ENCODE data around the gene CLBA1.

DNA sequence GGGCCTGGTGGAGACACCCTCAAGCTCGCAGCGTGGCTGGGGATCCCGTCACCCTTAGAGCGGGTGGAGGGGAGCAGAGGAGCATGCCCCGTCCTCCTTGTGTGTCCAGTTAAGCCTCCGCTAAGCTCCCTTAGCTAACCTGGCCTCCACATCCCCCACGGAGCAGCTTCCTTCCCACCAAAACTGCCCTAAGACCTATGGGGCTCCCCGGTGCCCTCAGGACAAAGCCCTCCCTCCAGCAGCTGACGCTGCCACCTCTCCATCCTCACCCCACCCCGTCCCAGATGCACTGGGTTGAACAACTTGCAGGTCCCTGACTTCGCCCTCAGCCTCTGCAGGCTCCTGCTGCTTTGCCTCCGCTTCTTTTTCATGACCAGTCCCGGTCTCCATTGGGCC, 11.4 kb upstream of the CLBA1 start:
- TF ChIP-seq CTCF (conservative IDR thresholded peaks at IDR 0.05; ENCODE audit: low read depth in 2 of 2) (no peak), REST (IDR thresholded peaks at IDR 0.05; ENCODE audit: unreplicated experiment) (no peak), POLR2AphosphoS5 (IDR thresholded peaks at IDR 0.05; ENCODE audit: low read depth) (no peak), EZH2 (IDR thresholded peaks at IDR 0.05; ENCODE audit: low read depth, unreplicated experiment) (no peak), EZH2phosphoT487 (IDR thresholded peaks at IDR 0.05; ENCODE audit: unreplicated experiment) (no peak), CREB1 (CRISPR knock-in tag; IDR thresholded peaks at IDR 0.05; ENCODE audit: low read depth) (no peak), JUNB (IDR thresholded peaks at IDR 0.05; ENCODE audit: unreplicated experiment) (no peak), ZNF462 (CRISPR knock-in tag; IDR thresholded peaks at IDR 0.05) (no peak), ZNF331 (CRISPR knock-in tag; IDR thresholded peaks at IDR 0.05; ENCODE audit: low read depth) (no peak), STAT1 (IDR thresholded peaks at IDR 0.05; ENCODE audit: unreplicated experiment) (no peak), NANOG (IDR thresholded peaks at IDR 0.05; ENCODE audit: borderline replicate concordance) (no peak)
- TF ChIP-seq, protein P1, sequence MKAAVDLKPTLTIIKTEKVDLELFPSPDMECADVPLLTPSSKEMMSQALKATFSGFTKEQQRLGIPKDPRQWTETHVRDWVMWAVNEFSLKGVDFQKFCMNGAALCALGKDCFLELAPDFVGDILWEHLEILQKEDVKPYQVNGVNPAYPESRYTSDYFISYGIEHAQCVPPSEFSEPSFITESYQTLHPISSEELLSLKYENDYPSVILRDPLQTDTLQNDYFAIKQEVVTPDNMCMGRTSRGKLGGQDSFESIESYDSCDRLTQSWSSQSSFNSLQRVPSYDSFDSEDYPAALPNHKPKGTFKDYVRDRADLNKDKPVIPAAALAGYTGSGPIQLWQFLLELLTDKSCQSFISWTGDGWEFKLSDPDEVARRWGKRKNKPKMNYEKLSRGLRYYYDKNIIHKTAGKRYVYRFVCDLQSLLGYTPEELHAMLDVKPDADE (IDR thresholded peaks at IDR 0.05) = no peak

All from GM23338 (cell line).